Islet precursor cell (in vitro differentiated cells): ENCODE measurements around the gene MAN2A2.
"Not testable (repeated sequence)": the region's sequence is repeated elsewhere in the genome, so short reads cannot be mapped to it uniquely, and the experiment has no call there.

ENCODE experiments used
- DNase-seq: peaks from one replicate; pipeline ENCODE4 v3.0.0-alpha.2; 2018

The MAN2A2 gene

DNA sequence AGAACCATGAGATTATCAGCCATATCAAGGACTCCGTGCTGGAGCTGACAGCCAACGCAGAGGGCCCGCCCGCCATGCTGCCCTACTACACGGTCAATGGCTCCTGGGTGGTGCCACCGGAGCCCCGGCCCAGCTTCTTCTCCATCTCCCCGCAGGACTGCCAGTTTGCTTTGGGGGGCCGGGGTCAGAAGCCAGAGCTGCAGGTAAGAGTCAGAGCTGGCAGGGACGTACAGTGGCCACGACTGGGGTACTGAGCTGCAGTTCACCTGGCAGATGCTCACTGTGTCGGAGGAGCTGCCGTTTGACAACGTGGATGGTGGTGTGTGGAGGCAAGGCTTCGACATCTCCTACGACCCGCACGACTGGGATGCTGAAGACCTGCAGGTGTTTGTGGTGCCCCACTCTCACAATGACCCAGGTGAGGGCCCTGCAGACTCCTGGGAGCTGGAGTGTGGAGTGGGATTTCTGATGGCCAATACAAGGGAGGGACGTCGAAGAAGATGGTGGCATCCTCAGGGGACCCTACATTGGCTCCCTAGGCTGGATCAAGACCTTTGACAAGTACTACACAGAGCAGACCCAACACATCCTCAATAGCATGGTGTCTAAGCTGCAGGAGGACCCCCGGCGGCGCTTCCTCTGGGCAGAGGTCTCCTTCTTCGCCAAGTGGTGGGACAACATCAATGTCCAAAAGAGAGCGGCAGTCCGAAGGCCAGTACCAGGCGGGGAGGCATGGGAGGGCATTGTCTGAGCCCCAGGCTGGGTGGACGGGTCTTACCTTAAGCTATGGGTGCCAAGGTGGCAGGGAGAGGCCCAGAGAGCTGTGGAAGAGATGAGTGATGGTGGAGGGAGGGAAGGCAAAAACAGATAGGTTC is 2.4 kb downstream of the MAN2A2 start:
- no peak for DNase-seq

DNA sequence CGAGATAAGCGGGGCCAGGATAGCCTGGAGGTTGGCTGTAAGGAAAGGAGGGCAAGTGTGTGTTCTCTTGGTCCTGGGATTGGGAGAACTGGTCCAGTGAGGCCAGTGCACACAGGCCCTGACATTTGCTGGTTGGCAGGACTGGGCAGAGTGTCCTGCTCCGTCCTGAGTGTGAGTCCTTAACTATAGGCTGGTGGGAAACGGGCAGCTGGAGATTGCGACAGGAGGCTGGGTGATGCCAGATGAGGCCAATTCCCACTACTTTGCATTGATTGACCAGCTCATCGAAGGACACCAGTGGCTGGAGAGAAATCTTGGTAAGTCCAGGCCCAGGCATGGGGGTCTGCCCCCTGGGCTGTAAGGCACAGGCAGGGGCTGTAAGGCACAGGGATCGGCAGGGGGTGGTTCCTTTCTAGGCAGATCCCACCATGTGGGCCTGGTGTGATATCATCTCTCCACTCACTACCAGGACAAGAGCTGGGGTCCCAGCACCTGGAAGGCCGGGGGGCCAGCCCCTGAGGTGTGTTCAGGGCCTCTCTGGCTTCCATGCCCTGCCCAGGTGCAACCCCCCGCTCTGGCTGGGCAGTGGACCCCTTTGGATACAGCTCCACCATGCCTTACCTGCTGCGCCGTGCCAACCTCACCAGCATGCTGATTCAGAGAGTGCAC is 3.2 kb downstream of the MAN2A2 start:
- no peak for DNase-seq

DNA sequence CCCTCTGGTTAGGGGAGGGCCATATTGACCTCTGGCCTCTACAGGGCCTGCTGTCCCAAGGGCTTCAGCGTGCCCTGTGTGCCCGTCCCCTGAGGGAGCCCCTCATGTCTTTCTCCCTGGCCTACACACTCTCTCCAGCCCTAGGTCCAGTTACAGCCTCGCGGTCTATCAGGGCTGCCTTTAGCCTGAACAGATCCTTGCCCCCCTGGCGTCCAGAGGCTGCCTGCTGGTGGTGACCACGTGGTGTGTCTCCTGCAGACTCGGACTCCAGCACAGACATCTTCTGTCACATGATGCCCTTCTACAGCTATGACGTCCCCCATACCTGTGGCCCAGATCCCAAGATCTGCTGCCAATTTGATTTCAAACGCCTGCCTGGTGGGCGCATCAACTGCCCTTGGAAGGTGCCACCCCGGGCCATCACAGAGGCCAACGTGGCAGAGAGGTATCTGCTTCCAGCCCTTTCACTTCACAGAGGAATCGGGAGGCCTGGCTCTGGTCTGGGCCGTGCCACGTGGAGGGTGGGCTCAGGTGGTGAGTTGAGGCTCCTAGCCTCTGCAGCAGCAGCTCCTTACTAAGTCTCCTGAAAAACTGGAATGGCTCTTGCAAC is 4.1 kb downstream of the MAN2A2 start:
- DNase-seq = no peak

DNA sequence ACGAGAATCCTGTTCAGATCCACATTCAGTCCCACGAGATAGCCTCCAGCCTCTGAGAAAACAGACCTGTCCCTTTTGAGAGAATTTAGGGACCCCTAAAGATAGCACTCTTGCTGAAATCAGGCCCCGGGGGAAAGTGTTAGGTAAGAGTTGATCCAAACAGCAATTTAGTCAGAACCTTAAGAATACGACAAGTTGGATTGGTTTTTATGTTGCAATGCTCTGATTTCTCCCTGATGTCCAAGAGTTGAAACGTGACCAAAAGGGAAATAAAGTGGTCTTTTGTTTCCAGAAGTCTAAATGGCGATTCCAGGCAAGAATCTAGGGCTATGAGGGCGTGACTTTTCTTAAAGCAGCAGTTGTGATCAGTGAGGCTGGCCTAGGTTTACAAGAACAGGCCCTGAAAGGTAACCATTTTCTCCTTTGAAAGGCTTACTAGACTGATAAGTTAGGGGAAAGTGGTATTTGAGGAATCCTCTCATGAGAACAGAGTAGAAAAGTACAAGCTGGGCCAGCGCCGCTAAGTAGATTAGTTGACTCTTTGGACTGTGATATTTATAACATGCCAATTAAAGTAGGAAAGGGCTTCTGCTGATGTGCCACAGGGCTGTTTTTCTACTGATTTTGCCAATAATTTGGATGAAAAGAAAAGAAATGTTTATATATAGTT is 4.9 kb downstream of the MAN2A2 start:
- DNase-seq = no peak

DNA sequence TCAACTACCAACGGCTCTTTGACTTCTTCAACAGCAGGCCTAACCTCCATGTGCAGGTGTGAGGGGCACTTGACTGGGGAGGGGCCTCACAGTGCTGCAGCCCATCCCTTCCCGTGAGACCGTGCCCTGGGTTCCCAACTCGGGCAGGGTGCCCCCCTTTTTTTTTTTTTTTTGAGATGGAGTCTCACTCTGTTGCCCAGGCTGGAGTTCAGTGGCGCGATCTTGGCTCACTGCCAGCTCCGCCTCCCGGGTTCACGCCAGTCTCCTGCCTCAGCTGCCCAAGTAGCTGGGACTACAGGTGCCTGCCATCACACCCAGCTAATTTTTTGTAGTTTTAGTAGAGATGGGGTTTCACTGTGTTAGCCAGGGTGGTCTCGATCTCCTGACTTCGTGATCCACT is 6.3 kb downstream of the MAN2A2 start:
- DNase-seq = not testable (repeated sequence)

DNA sequence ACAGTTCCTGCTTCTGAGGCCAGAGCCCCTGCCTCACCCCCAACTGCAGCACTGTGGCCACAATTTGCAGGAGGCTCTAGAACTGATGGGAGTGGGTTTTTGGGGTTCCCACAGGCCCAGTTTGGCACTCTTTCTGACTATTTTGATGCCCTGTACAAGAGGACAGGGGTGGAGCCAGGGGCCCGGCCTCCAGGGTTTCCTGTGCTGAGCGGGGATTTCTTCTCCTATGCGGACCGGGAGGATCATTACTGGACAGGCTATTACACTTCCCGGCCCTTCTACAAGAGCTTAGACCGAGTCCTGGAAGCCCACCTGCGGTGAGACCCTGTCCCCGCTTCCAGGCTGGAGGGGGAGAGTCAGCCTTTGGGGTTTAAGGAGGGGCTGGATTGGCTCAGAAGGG is 6.9 kb downstream of the MAN2A2 start:
- DNase-seq = no peak

DNA sequence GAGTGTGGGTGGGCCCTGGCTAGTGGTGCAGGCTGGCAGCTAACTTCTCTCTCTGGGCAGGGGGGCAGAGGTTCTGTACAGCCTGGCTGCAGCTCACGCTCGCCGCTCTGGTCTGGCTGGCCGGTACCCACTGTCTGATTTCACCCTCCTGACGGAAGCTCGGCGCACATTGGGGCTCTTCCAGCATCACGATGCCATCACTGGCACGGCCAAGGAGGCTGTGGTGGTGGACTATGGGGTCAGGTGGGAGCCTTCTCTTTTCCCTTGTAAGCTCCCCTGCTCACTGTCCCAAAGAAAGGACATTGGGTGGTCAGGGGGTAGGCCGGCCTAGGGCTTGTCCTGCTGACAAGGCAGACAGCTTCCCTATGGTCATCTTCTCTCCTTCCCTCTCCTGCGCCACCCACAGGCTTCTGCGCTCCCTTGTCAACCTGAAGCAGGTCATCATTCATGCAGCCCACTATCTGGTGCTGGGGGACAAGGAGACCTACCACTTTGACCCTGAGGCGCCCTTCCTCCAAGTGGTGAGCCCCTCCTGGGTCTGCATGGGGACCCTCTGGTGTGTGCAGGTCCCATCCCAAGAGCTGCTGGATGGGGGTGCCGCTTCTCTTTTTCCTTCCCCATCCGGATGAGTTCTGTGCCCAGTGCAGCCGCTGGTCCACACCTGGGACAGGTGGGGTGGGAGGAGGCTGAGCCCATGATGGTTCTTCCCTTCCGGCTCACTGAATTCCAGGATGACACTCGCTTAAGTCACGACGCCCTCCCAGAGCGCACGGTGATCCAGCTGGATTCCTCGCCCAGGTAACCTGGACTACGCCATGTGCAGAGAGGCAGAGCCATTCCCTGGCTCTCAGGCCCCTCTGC is 7.6 kb downstream of the MAN2A2 start:
- no peak for DNase-seq

DNA sequence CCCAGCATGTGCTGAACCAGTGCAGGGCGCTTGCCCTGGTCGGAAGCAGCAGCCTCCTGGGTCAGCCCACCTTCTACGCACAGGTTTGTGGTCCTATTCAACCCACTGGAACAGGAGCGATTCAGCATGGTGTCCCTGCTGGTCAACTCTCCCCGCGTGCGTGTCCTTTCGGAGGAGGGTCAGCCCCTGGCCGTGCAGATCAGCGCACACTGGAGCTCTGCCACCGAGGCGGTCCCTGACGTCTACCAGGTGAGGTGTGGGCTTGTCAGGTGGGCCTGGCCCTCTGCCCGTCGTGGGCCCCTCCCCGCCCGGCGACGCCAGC is 8.2 kb downstream of the MAN2A2 start:
- no peak for DNase-seq

DNA sequence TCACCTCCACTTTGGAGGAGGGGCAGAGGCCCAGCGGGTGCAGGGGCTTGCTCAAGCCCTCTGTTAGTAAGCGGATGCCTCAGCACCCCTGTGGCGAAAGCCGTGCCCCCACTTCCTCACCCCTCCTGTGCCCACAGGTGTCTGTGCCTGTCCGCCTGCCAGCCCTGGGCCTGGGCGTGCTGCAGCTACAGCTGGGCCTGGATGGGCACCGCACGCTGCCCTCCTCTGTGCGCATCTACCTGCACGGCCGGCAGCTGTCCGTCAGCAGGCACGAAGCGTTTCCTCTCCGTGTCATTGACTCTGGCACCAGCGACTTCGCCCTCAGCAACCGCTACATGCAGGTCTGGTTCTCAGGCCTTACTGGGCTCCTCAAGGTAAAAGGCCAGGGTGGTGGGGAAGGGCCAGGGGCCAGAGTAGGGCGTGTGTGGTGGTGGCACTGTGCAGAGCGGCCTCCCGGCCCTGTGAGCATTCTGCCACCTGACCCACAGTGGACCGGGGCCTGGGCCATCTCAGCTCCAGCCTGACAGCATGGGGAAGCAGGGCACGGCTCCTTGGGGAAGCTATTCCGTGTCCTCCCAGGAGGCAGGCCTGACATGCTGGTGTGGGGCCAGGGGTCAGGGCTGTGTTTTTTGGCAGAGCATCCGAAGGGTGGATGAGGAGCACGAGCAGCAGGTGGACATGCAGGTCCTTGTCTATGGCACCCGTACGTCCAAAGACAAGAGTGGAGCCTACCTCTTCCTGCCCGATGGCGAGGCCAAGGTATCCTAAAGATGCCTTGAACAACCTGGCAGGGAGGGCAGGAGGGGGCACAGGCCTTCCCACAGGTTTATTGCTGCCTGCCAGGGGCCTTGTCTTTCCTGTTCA is 9.0 kb downstream of the MAN2A2 start:
- no peak for DNase-seq

DNA sequence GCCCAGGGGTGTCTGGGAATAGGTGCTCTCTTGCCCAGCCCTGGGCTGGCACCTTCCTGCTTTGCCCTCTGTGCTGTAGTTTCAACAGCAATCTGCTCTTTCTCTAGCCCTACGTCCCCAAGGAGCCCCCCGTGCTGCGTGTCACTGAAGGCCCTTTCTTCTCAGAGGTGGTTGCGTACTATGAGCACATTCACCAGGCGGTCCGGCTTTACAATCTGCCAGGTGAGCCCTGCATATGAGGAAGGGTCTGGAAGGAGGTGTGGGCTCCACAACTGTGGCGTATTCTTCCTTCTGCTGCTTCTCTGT is 9.6 kb downstream of the MAN2A2 start:
- DNase-seq = no peak

DNA sequence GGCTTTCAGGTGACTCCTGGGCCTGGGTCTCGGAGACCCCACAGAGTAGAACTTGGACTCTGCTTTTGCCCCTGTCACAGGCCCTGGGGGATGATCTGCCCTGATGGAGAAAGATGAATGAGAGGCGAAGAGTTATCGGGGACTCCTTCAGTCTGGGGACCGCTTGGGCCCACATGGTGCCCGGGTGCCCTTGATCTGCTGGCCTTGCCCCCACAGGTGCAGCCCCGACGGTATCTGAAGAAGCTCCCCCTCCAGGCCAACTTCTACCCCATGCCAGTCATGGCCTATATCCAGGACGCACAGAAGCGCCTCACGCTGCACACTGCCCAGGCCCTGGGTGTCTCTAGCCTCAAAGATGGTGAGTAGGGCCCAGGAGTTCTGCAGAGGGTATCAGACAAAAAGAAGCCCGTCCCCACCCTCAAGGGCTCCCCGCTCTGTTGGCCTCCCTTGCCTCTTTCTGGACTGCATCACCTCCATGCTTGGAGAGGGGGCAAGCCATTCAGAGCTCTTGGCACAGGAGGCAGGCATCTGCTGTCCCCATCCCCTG is 10.4 kb downstream of the MAN2A2 start:
- no peak for DNase-seq

DNA sequence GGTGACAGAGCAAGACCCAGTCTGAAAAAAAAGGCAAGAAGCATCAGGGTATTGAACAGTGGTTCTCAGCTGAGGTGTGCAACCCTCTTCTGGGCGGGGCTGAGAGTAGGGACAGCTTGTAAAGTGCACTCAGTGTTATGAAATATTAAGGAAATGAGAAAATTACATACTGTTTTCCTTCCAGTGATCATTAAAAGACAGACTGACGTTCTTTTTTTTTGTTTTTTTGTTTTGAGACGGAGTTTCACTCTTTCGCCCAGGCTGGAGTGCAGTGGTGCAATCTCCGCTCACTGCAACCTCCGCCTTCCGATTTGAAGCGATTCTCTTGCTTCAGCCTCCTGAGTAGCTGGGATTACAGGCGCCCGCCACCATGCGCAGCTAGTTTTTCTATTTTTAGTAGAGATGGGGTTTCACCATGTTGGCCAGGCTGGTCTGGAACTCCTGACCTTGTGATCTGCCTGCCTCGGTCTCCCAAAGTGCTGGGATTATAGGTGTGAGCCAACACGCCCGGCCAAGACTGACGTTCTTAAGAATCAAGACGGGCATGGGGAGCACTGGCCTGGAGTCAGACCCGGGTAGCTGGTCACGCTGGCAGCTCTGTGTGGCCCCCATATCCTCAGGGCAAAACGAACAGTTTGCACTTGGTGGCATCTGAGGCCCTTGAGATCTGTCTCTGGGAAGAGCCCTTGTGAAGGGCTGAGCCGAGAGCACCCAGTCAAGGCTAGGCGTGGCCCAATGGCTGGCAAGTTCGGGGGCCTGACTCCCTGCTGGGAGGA is 11.4 kb downstream of the MAN2A2 start:
- DNase-seq = no peak

DNA sequence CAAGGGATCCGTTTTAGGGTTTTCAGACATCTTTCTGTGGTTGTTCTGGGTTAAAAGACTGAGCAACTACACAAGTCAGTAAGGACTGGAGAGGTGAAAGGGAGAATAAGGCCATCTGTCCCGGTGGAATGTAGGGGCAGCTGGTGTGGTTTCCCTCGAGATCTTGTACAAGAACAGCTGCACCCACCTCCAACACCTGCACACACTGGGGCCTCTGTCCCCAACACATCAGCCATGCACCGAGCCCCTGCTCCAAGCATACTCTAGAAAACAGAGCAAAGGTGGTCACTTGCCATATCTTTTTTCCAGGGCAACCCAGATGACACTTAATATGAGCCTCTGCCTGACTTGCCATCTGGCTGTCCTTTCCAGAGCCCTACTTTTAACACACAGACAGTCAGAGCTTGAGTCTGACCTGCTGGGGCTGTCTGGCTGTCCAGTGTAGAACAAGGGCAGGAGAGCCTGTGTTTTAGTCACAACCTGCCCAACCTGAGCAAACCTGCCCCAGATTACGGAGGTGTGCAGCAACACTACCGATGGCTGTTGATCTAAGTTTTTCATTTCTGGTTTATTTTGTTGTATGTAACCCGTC is 12.2 kb downstream of the MAN2A2 start:
- DNase-seq = no peak

DNA sequence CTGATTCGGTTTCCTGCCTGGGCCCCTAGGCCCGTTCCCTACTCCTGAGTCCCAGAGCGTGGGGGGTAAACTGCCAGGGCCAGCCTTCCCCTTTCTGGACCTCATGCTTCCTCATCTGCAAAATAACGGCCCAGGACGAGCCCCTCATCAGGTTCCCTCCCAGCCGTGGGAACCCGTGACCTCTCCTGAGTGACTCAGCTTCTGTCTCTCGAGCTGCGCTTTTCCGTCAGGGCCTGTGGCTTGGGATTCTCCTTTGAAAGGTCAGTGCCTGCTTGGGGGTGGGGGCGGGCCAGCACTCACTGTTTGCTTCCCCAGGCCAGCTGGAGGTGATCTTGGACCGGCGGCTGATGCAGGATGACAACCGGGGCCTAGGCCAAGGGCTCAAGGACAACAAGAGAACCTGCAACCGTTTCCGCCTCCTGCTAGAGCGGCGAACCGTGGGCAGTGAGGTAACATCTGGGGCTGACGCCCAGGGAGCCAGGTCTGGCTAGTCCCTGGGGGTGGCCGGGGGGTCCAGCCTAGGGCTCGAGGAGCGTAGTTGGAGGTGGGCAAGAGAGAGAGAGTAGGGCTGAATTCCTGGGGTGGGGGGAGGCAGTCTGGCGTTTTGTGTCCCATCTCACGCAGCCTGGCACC is 12.8 kb downstream of the MAN2A2 start:
- DNase-seq = peak; percentile 82

DNA sequence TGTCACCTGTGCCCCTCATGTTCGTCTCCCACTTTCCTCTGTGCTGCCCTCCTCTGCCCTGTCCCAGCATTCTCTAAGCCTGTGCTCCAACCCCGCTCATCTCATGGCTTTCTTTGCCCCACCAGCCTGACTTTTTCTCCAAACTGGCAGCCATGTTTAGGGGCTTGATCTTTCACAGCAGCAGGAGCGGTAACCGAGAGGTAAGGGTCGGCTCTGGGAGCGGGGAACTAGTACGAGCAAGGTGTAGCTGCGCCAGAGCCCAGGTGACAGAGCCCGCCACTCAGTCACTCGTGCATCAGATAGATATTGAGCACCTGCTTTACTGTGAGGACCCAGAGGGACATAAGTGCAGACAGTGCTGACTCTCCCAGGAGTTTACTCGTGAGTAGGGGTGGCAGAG is 13.4 kb downstream of the MAN2A2 start:
- no peak for DNase-seq

DNA sequence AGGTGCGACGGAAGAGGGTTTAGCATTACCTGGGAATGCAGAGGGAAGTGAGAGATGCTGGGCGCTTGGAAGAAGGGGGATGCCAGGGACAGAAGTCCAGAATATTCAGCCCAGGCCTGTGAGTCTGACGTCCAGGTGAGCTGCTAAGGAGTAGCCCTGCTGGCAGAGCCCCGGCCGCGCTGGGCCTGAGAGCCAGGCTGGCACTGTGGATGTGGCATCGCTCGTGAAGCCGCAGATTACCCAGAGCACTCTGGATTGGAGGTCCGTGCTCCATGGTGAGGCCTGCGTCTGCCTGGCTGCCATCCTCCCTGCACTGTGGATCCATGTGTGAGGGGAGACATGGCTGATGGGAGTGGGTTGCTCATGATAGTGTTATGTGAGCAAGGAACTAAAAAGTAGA is 14.5 kb downstream of the MAN2A2 start:
- no peak for DNase-seq

DNA sequence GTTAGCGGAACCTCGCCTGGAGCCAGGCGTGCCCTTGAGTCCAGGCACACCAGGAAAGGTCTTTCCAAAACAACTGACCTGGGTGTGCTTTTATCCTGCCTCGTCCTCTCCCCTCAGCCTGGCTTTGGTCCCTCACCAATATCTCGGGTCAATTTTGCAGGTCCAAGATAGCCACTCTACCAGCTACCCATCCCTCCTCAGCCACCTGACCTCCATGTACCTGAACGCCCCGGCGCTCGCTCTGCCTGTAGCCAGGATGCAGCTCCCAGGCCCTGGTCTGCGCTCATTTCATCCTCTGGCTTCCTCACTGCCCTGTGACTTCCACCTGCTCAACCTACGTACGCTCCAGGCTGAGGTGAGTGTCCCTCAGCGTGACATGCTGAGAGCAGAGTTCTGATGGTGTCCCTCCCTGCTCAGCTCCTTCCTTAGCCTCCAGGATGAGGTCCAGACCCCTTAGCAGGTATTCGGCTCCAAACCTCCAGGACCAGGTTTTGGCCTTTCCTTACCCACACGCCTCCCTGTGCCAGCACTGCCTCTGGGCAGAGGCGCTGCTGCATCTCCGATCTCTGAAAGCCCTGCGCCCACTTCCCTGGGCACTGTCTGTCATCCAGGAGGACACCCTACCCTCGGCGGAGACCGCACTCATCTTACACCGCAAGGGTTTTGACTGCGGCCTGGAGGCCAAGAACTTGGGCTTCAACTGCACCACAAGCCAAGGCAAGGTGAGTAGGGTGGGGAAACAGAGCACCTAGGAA is 15.1 kb downstream of the MAN2A2 start:
- no peak for DNase-seq

DNA sequence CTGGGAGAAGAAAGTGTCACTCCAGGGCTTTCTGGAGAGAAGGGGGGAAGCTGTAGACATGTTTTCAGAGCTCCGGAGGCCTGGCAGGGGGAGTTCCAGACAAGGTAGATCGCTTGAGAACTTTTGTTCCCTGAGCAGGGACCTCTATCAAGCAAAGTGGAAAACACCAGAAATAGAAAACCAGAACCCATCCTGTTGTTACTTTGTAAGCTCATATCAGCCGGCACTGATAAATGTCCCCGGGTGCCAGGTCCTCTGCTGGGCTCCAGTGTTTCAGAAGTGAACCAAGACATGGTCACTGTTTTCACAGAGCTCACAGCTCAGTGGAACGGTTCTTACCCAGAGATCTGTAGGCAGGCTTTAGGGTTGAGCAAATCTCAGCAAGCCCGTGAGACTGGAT is 15.7 kb downstream of the MAN2A2 start:
- DNase-seq = no peak

DNA sequence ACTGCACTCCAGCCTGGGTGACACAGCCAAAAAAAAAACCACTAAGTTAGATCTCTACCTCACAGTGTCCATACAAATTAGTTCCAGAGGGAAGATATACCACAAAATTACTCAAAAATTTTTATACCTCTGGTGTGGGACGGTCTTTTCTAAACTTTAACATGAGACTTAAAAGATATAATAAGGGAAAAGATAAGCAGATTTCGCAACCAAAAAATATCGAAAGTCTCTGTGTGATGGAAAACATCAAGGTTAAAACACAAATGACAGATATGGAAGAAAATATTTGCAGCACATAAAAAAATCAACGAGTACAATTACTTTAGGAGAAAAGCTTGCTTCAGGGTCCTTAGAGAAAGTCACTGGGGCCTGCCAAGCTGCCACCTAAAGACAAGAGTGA is 18.8 kb downstream of the MAN2A2 start:
- DNase-seq = no peak
